Occipital lobe (tissue), 2 donors: ENCODE results near the gene BMP2K. TPM values are rescaled to one million over a fixed set of nuclear protein-coding genes. Genes with fewer than 3 reads are reported as not detected.
"Not testable (repeated sequence)": the region's sequence is repeated elsewhere in the genome, so short reads cannot be mapped to it uniquely, and the experiment has no call there.

Experiments
- DNase-seq: peaks from one replicate; lab custom pipeline; 2025; lab: John Stamatoyannopoulos, UW
- total RNA-seq: library from RNA; depleted of rRNA; stranded (reverse); fragments of >200 nt; gene quantifications from one replicate; pipeline ENCODE4 v1.2.3, GENCODE V29; 2014

The BMP2K gene
- total RNA-seq, 1 donor from 2014 or later: 80.6 TPM

- no peak for DNase-seq
These were observed 87.2 kb downstream of the BMP2K start for GRCh38 chr4:78863254-78863869.

DNA sequence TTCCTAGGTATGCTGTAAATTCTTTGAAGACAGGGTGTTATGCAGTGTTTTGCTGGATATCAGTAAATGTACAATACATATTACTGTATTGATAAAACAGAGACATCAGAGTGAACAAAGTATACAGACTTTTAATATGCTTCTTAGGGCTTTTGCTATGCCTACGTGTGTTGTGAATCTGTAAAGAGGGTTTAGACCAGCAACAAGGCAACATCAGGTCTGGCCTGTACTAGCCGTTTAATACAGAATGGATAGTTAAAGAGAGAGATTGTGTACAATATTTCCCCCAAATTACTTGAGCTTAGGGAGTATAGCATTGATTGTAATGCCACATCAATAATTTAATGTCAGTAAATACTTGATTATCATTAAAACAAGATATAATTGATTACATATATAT is 87.8 kb downstream of the BMP2K start:
- DNase-seq: no peak

- DNase-seq: no peak
These were observed 88.4 kb downstream of the BMP2K start for GRCh38 chr4:78864405-78865024.

DNA sequence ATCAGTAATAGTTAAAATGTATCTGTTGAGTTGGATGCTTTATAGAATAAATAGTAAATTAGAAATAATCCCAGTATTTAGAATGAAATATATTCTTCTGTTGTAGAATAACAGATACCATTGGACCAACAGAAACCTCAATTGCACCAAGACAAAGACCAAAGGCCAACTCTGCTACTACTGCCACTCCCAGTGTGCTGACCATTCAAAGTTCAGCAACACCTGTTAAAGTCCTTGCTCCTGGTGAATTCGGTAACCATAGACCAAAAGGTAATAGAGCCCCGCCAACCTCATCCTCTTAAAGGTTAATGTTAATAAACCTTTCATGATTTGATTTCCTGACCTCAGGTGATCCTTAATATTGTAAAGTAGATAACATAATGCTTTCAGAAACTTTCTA is 89.3 kb downstream of the BMP2K start:
- no peak for DNase-seq

DNA sequence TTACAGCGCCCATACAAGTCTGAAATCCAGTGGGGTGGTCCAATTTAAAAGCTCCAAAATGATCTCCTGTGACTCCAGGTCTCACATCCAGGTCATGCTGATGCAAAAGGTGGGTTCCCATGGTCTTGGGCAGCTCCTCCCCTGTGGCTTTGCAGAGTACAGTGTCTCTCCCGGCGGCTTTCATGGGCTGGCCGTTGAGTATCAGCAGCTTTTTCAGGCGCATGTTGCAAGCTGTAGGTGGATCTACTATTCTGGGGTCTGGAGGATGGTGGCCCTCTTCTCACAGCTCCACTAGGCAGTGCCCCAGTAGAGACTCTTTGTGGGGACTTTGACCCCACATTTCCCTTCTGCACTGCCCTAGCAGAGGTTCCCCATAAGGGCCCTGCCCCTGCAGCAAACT is 92.6 kb downstream of the BMP2K start:
- not testable (repeated sequence) for DNase-seq

- no peak for DNase-seq
These were observed 93.9 kb downstream of the BMP2K start for GRCh38 chr4:78870056-78870455.

DNA sequence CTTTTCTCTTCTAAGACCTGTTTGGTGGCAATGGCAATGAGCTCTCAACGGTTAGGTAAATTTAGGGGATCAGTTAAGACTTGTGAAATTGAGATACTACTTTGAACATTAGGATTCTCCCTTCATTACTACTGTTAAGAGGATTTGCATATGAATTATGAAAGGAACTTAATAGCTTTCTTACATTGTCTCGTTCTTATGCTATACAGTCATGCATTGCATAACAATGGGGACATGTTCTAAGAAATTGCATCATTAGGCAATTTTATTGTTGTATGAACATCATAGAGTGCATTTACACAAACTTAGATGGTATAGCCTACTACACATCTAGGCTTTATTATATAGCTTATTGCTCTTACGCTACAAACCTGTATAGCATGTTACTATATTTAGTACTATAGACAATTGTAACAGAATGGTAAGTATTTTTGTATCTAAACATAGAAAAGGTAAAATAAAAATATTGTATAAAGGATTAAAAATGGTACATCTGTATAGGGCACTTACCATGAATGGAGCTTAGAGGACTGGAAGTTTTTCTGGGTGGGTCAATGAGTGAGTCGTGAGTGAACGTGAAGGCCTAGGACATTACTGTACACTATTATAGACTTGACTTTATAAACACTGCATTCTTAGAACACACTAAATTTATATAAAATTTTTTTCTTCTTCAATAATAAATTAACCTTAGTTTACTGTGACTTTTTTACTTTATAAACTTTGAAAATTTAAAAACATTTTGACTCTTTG is 100.6 kb downstream of the BMP2K start:
- DNase-seq: no peak

DNA sequence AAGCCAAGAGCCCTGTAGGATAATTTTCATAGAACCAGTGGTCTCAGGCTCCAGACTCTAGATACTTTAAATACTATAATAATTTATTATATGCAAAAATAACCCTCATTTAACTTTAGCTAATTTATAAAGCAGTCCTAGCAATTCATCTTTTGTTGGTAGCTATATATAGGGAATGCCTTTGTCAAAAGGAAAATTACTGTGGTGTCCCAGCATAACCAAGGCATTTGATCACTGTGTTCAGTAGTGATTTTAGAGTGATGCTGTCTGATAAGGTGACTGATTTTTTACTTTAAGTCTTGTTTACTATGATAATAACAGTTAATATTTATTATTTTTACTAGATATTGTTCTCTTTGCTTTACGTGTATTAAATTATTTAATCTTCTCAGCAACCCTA is 101.9 kb downstream of the BMP2K start:
- no peak for DNase-seq

DNA sequence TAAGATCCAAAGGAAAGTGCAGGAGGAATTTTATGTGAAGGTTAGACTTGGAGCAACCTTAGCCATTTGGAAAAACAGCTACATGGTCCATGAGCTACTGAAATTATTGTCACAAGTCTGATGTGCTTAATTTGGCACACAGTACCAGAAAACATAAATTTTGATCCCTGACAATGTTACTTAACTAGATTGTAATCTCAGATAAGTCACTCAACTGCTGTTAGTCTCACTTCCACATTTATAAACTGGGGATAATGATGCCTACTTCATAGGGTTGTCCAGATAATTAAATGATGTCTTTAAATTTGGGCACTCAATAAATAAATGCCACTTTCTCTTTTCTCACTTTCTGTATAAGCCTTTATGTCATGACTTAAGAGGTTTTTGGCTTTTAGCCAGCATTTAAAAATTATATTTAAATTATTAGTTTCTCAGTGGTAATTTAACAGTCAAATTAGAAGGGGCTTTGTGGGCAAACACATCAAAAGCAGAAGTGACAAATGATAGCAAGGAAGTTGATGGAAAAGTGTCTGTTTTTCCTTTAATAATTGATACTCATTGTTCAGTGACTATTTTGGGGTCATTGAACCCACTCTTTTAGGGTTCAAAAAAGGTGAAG is 104.8 kb downstream of the BMP2K start:
- no peak for DNase-seq

DNA sequence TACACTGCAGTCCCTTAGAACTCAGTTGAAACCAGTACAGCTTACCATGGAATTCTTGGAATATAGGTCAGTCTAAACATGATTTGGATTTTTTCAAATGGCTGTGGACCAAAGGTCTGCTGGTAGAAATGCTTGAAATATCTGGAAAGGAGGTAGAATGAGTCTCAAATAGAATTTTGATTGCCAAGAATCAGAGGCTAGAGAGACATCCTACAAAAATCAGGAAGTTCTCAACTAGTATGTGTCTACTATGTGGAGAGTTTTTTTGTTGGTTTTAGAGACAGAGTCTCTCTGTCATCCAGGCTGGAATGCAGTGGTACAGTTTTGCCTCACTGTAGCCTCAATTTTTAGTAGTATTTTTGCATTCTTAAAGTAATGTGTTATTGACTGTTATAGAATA is 109.4 kb downstream of the BMP2K start:
- DNase-seq: no peak

- no peak for DNase-seq
These were observed 113.8 kb downstream of the BMP2K start for GRCh38 chr4:78889955-78890354.

DNA sequence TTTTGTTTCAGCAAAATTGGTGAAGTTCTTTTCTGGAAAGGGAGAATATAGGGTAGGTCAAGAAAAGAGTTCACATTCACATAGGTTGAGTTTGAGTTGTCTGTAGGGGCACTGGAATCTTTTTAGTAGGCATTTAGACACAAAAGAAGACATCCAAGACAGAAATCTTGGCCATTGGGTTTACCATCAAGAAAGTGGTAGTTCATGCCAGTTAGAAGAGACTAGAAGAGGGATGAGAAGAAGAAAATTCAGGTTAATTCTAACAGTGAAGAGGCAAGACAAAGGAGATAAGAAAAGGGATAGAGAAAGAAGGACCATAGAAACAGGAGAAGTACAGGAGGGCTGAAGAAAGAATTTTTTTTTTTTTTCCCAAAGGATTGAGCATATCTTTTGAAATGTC is 123.2 kb downstream of the BMP2K start:
- no peak for DNase-seq

DNA sequence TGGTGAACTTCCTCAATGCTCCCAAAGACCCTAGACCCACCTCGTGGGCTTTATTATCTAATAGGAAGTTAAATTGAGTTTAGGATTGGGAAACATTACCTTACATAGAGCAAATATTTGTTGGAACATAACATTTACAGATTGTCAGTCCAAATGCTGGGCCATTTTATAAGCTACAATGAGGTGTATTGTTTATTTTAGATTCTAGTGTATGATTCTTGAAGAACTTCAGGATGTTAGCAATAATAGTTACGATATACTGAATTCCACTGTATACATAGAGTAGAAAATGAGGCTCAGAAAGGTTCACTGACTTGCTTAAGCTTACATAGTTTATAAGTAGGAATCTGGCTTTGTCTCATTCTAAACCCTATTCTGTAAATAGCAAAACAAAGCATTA is 125.7 kb downstream of the BMP2K start:
- DNase-seq: no peak

GRCh38 chr4:78902298-78902697 is 126.1 kb downstream of the BMP2K start:
- no peak for DNase-seq

GRCh38 chr4:78904143-78904542 is 128.0 kb downstream of the BMP2K start:
- DNase-seq: no peak

DNA sequence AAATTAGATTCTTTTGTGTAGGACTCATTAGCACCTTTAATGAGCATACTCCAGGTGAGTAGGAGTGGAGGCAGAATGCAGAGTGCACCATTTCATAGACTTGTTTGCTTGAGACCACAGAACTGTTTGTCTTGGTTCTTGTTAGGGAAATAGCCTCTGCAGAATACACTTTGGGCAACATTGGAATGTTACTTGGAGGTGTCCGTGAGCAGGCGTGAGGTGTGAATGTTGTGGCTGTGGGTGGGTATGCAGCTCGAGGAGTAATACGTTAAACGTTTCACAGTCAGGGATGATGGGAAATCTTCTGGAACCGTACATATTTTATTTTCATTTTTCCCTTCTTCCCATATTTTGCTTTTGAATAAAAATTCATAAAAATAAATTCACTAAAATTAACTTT is 131.5 kb downstream of the BMP2K start:
- no peak for DNase-seq

- not testable (repeated sequence) for DNase-seq
These were observed 132.8 kb downstream of the BMP2K start for GRCh38 chr4:78908974-78909373.

DNA sequence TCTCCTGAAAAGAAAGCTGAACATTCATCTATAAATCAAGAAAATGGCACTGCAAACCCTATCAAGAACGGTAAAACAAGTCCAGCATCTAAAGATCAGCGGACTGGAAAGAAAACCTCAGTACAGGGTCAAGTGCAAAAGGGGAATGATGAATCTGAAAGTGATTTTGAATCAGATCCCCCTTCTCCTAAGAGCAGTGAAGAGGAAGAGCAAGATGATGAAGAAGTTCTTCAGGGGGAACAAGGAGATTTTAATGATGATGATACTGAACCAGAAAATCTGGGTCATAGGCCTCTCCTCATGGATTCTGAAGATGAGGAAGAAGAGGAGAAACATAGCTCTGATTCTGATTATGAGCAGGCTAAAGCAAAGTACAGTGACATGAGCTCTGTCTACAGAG is 134.5 kb downstream of the BMP2K start:
- DNase-seq: no peak

- DNase-seq: no peak
These were observed 146.1 kb downstream of the BMP2K start for GRCh38 chr4:78922207-78922606.

DNA sequence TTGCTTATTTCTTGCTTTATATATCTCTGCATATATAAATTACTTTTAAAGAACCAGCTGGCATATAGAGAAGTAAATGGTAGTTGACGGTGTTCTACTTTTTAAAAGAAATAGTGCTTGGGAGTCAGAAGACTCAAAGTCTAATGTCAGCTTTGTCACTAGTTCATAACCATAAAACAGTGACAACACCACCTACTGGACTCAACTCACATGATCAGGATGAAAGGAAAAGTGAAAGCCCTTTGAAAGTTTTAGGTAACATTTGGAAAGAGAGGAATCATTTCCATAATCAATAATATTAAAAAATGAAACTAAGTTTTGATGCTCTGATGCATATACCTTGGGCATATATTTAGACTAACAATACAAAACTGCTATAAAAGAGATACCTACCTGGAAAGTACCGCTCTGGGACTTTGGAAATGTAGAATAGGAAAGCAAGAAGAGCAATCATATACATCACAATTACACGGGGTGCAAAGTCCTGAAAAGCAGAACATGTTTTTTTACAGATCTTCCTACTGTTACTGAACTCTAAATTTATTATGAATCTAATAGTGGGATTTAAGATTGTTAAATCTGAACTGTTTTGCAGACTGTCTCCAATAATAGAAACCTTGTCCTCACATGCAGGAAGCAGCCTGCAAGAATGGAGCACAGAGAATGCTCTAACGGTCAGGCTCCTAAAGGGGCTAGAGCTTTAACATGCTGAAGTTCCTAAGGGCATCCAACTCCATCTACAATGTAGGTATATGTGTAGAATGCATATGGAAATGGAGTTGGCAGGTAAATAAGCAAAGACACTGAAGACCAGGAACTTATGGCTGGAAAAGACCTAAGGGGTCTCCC is 147.5 kb downstream of the BMP2K start:
- DNase-seq: no peak

DNA sequence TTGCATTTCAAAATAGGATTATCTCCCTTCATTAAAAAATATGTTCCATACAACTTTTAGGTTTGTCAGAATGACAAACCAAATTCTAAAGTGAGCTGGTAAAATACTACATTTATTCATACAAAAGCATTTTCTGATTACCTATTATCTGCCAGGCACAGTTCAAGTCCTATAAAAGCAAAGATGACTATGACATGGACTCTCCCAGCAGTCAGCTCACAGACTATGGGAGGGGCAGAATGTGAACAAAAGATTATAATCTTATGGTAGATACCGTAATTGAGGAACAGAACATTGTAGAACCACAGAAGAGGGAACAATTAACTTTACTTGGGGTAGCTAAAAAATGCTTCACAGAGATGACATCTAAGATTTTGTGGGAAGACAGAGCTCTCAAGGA is 150.7 kb downstream of the BMP2K start:
- DNase-seq: no peak

GRCh38 chr4:78928835-78929234 is 152.7 kb downstream of the BMP2K start:
- no peak for DNase-seq
